ENCODE data around the gene GOLGA8M.
"Not testable (repeated sequence)": the region's sequence is repeated elsewhere in the genome, so short reads cannot be mapped to it uniquely, and the experiment has no call there.

DNA sequence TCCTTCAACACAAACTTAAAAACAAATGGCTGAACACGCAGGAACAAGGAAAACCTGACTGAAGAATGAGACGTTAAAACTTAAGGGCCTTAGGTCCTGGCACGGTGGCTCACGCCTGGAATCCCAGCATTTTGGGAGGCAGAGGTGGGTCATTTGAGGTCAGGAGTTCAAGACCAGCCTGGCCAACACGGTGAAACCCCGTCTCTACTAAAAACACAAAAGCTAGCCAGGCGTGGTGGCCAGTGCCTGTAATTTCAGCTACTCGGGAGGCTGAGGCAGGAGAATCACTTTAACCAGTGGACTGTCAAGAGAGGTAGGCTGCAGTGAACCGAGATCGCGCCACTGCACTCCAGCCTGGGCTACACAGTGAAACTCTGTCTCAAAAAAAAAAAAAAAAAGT, 6.4 kb upstream of the GOLGA8M start:
- not testable (repeated sequence) for TF ChIP-seq HDAC2 (IDR thresholded peaks at IDR 0.05; ENCODE audit: borderline replicate concordance in 1 of 2, low read depth in 2 of 2, low read length in 2 of 2); SIRT6 (IDR thresholded peaks at IDR 0.05; ENCODE audit: low read length); POLR2AphosphoS5 (IDR thresholded peaks at IDR 0.05; ENCODE audit: low read depth, low read length); POLR2A (IDR thresholded peaks at IDR 0.05; ENCODE audit: control extremely low read depth in 1 of 2, low read depth in 2 of 2, low read length in 2 of 2); RXRA (IDR thresholded peaks at IDR 0.05; ENCODE audit: insufficient read depth, low read depth, low read length); EZH2 (IDR thresholded peaks at IDR 0.05; ENCODE audit: low read depth, low read length, severe bottlenecking); GTF2F1 (IDR thresholded peaks at IDR 0.05; ENCODE audit: borderline replicate concordance, low read depth, low read length); SIX5 (IDR thresholded peaks at IDR 0.05; ENCODE audit: low read depth, low read length); JUN (IDR thresholded peaks at IDR 0.05; ENCODE audit: low read depth, low read length); BACH1 (IDR thresholded peaks at IDR 0.05; ENCODE audit: low read length); MAX (IDR thresholded peaks at IDR 0.05); CEBPB (IDR thresholded peaks at IDR 0.05; ENCODE audit: low read depth, low read length)
- TF ChIP-seq, protein P1, sequence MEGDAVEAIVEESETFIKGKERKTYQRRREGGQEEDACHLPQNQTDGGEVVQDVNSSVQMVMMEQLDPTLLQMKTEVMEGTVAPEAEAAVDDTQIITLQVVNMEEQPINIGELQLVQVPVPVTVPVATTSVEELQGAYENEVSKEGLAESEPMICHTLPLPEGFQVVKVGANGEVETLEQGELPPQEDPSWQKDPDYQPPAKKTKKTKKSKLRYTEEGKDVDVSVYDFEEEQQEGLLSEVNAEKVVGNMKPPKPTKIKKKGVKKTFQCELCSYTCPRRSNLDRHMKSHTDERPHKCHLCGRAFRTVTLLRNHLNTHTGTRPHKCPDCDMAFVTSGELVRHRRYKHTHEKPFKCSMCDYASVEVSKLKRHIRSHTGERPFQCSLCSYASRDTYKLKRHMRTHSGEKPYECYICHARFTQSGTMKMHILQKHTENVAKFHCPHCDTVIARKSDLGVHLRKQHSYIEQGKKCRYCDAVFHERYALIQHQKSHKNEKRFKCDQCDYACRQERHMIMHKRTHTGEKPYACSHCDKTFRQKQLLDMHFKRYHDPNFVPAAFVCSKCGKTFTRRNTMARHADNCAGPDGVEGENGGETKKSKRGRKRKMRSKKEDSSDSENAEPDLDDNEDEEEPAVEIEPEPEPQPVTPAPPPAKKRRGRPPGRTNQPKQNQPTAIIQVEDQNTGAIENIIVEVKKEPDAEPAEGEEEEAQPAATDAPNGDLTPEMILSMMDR (IDR thresholded peaks at IDR 0.05; ENCODE audit: control extremely low read depth in 1 of 3, insufficient read depth in 1 of 3, low read depth in 1 of 3, low read length in 3 of 3) = not testable (repeated sequence)

All from H1 (cell line).